Glutamatergic neuron (in vitro differentiated cells): ENCODE results near the gene ADGRE1. TPM values are rescaled to one million over a fixed set of nuclear protein-coding genes. Genes with fewer than 3 reads are reported as not detected.

Experiments
- DNase-seq: peaks from one replicate; pipeline ENCODE4 v3.0.0; 2022
- H3K27ac Mint-ChIP-seq: one replicate; pipeline ENCODE4 v1.8.0; 2020; ENCODE audit warnings: mild to moderate bottlenecking, mixed read lengths, inconsistent platforms; ENCODE audit not compliant: unreplicated experiment
- H3K27me3 Mint-ChIP-seq: one replicate; pipeline ENCODE4 v1.8.0; 2020; ENCODE audit warnings: mild to moderate bottlenecking, moderate library complexity, mixed read lengths, inconsistent platforms; ENCODE audit not compliant: unreplicated experiment
- H3K36me3 Mint-ChIP-seq: one replicate; pipeline ENCODE4 v1.8.0; 2020; ENCODE audit warnings: mild to moderate bottlenecking, mixed read lengths, inconsistent platforms; ENCODE audit not compliant: unreplicated experiment
- H3K4me1 Mint-ChIP-seq: one replicate; pipeline ENCODE4 v1.8.0; 2020; ENCODE audit warnings: mild to moderate bottlenecking, low read depth, mixed read lengths, inconsistent platforms; ENCODE audit not compliant: unreplicated experiment
- H3K4me3 Mint-ChIP-seq: one replicate; pipeline ENCODE4 v1.8.0; 2020; ENCODE audit warnings: mild to moderate bottlenecking, mixed read lengths, inconsistent platforms; ENCODE audit not compliant: unreplicated experiment
- H3K9me3 Mint-ChIP-seq: one replicate; pipeline ENCODE4 v1.8.0; 2020; ENCODE audit warnings: mild to moderate bottlenecking, moderate library complexity, mixed read lengths, inconsistent platforms; ENCODE audit not compliant: unreplicated experiment
- total RNA-seq: library from RNA; stranded (reverse); fragmentation: NEBNext Ultra II Directional; extraction: Animal tissue kit (Norgen Biotek cat#: 25700); gene quantifications from one replicate; pipeline ENCODE4 v1.2.1, GENCODE V29; 2021; ENCODE audit not compliant: unreplicated experiment
- TF ChIP-seq, protein P1 (sequence below): fragments of 200-600 bp; sonication (generic); IDR thresholded peaks from one replicate; pipeline ENCODE4 v1.5.0; 2021; ENCODE audit not compliant: partially characterized antibody, unreplicated experiment

Gene ADGRE1
- total RNA-seq, 1 donor from 2014 or later: not detected

DNA sequence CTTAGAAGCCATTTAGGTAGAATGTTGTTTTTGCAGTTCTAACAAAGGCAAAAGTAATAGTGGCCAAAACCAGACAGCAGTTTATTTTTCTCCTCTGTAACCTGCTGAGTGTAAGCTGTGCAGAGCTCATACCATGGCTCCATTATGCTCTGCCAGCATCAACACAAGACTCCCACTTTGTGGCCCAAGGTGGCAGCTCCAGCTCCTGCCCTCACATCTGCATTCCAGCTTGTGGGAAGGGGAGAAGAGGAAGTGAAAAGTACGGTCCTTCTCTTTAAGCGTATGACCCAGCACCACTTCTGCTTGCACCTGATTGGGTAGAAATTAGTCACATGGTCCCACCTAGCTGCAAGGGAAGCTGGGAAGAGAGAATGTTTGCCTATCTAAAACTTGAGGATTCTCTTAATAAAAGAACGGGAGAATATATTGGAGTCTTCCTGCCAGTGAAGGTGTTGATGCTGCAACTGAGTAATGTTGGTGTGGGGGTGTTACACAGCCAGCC lies 19.2 kb downstream of the ADGRE1 start:
- H3K9me3 Mint-ChIP-seq: peaks cover 12% of the 10 kb centered on the region
- no peak overlapping the region for H3K27ac Mint-ChIP-seq
- TF ChIP-seq, protein P1, sequence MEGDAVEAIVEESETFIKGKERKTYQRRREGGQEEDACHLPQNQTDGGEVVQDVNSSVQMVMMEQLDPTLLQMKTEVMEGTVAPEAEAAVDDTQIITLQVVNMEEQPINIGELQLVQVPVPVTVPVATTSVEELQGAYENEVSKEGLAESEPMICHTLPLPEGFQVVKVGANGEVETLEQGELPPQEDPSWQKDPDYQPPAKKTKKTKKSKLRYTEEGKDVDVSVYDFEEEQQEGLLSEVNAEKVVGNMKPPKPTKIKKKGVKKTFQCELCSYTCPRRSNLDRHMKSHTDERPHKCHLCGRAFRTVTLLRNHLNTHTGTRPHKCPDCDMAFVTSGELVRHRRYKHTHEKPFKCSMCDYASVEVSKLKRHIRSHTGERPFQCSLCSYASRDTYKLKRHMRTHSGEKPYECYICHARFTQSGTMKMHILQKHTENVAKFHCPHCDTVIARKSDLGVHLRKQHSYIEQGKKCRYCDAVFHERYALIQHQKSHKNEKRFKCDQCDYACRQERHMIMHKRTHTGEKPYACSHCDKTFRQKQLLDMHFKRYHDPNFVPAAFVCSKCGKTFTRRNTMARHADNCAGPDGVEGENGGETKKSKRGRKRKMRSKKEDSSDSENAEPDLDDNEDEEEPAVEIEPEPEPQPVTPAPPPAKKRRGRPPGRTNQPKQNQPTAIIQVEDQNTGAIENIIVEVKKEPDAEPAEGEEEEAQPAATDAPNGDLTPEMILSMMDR: no peak
- H3K4me1 Mint-ChIP-seq: no peaks in the 10 kb centered on the region
- H3K27me3 Mint-ChIP-seq: no peaks in the 10 kb centered on the region
- no peaks in the 10 kb centered on the region for H3K36me3 Mint-ChIP-seq
- DNase-seq: no peak
- no peak overlapping the region for H3K4me3 Mint-ChIP-seq

DNA sequence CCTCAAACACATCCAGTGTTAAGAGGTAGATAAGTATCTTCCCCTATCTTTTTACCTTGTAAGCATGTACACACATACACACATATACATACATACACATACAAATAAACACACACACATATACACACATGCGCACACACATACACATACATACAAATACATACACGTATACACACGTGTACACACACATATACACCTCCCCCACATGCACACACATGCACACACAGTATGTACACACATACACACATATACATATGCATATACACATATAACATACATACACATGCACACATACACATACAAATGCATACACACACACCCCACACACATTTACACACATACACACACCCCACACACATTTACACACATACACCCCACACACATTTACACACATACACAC lies 24.1 kb downstream of the ADGRE1 start:
- DNase-seq: no peak
- TF ChIP-seq, protein P1: no peak
- no peak overlapping the region for H3K27ac Mint-ChIP-seq
- H3K27me3 Mint-ChIP-seq: peaks cover 6% of the 10 kb centered on the region
- peaks cover 11% of the 10 kb centered on the region for H3K36me3 Mint-ChIP-seq
- no peak overlapping the region for H3K4me3 Mint-ChIP-seq
- peaks cover 15% of the 10 kb centered on the region for H3K9me3 Mint-ChIP-seq
- H3K4me1 Mint-ChIP-seq: no peaks in the 10 kb centered on the region

DNA sequence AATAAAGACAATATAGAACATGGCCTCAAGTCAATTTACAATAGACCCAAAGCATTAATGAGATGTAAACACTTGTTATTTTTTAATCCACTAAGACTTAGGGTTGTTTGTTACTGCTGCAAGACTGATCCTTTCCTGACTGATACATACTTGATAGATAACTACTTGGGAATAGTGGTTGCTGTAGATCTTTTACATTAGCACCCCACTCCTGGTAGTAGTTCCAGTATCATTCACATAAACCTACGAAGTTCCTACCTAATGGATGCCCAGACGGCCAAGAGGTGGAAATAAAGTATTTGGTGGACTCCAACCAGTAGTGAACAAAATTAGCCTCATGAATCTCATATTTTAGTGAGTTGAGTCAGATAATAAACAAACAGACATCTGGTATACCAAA lies 26.9 kb downstream of the ADGRE1 start:
- TF ChIP-seq, protein P1: no peak
- Mint-ChIP-seq H3K27ac (no peak overlapping the region), H3K27me3 (peaks cover 7% of the 10 kb centered on the region), H3K4me3 (no peak overlapping the region), H3K9me3 (peaks cover 9% of the 10 kb centered on the region), H3K4me1 (no peaks in the 10 kb centered on the region), H3K36me3 (peaks cover 14% of the 10 kb centered on the region)
- no peak for DNase-seq

DNA sequence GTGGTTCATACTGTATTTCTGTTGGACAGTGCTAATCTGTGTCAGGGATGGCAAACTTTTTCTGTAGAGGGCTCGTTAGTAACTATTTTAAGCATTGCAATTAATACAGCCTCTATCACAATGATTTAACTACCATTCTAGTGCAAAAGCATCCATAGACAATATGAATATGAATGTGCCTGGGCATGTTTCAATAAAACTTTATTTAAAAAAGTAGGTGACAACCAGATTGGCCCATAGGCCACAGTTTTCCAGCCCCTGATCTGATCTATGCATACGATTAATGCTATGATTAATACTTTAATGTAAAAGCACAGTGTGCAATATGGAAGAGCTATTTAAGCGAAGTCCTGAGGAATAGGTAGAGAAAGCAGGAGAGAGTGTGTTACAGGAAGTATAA lies 29.6 kb downstream of the ADGRE1 start:
- DNase-seq: no peak
- no peaks in the 10 kb centered on the region for H3K4me1 Mint-ChIP-seq
- peaks cover 14% of the 10 kb centered on the region for H3K36me3 Mint-ChIP-seq
- no peak overlapping the region for H3K27ac Mint-ChIP-seq
- H3K9me3 Mint-ChIP-seq: peaks cover 10% of the 10 kb centered on the region
- no peak overlapping the region for H3K4me3 Mint-ChIP-seq
- TF ChIP-seq, protein P1: no peak
- peaks cover 7% of the 10 kb centered on the region for H3K27me3 Mint-ChIP-seq

DNA sequence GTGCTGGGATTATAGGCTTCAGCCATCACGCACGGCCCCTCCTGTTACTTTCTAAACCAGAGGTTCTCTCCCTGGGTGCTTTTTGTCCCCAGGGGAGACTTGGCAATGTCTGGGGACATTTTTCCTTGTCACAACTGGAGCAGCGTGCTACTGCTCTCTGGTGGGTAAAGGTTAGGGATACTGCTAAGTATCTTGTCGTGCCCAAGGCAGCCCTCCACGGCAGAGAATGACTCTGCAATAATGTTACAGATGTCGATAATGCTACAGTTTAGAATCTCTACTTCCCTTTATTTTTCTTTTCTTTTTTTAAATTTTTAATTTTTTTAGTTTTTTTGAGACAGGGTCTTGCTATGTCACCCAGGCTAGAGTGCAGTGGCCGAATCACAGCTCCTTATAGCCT lies 38.0 kb downstream of the ADGRE1 start:
- no peaks in the 10 kb centered on the region for H3K4me1 Mint-ChIP-seq
- peaks cover 17% of the 10 kb centered on the region for H3K9me3 Mint-ChIP-seq
- no peak overlapping the region for H3K27ac Mint-ChIP-seq
- H3K27me3 Mint-ChIP-seq: peaks cover 4% of the 10 kb centered on the region
- no peak for DNase-seq
- H3K36me3 Mint-ChIP-seq: peaks cover 9% of the 10 kb centered on the region
- H3K4me3 Mint-ChIP-seq: no peak overlapping the region
- TF ChIP-seq, protein P1: no peak
